Measurements from ENCODE around the gene ACTRT2. TPM values are rescaled to one million over a fixed set of nuclear protein-coding genes. Genes with fewer than 3 reads are reported as not detected.

Gene ACTRT2
- total RNA-seq, 1 donor from 2014 or later: not detected

GRCh38 chr1:3031401-3032221 is 10.3 kb downstream of the ACTRT2 start:
- no peak for DNase-seq (ENCODE audit: low read depth in 2 of 2)

DNA sequence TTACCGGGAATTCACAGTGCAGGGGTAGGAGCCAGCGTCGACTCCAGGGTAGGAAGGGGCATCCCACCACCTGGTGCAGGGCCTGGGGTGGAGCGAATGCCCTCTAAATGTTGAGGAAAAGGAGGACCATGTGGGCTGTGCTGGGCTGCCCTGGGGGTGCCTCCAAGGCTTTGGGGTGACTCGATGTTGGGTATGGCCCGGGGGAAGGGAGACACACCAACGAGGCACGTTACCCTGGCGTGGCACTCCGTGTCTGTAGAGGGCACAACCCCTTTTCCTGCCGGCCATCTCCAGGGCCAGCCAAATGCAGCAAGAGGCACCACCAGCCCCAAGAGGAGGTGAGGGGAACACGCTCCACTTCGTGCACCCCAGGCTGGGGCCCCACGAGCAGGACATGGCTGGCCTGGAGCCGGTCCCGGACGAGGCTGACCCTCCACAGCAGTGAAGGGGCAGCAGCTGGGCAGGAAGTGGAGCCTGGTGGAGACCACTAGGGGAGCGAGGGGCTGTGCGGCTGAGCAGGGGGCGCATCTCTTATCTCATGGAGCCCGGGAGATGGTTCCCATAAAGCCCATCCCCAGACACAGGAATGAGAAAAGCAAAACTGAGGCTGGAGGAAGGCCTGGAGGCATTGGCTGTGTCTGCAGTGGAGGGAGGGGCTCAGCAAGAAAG is 11.2 kb downstream of the ACTRT2 start:
- DNase-seq (ENCODE audit: low read depth in 2 of 2): no peak

- no peak for DNase-seq (ENCODE audit: low read depth in 2 of 2)
These were observed 11.9 kb downstream of the ACTRT2 start for GRCh38 chr1:3033040-3033789.

DNA sequence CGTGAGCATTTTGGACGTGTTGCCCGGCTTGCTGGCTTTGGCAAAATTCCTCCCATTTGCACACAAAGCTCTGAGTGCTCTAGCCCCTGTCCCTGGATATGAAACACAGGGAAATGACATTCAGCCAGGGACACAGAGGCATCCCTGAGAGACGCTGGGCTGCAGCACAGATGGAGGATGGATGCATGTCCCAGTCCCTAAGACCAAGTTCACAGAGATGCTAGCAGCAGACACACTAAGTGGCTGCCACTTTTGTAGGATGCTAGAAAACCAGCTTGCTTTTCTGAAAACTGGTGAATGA is 12.5 kb downstream of the ACTRT2 start:
- DNase-seq (ENCODE audit: low read depth in 2 of 2): no peak

- DNase-seq (ENCODE audit: low read depth in 2 of 2): no peak
These were observed 12.9 kb downstream of the ACTRT2 start for GRCh38 chr1:3034162-3034561.

DNA sequence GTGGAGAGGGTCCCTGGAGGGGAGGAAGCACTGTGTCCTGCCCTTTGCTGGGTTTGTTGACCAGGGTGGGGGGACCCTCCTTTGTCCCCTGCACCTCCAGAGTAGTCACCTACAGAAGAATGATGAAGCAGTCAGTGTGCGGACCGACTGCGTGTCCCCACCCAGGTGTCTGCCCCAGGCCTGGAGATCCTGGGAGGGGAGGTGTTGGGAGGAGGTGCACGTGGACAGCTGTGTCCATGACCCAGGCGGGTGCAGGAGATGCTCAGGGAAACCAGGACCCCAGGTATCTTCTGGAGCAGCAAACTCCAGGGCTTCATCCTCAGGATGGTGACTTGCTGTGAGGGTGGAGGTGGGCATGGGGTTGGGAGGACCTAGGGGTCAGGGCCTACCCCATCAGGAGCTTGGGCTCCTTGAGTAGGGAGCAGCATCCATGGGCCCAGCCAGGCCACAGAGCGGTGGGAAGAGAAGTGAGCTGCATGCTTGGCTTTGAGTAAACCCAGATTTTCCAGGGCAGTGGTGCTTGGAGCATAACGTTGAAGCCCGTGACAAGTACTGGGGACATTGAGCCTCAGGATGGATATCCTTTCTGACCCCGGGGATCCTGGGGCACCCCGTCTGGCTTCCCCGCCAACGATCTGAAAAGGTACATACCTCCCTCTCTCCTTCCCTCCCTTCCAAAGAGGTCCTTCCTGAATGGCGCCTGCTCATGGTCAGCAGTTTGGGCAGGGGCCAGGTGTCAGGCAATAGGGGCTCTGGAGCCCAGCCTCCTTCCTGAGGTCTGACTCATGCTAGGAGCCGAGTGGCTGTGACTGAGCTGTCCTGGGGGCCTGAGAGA is 13.7 kb downstream of the ACTRT2 start:
- no peak for DNase-seq (ENCODE audit: low read depth in 2 of 2)

DNA sequence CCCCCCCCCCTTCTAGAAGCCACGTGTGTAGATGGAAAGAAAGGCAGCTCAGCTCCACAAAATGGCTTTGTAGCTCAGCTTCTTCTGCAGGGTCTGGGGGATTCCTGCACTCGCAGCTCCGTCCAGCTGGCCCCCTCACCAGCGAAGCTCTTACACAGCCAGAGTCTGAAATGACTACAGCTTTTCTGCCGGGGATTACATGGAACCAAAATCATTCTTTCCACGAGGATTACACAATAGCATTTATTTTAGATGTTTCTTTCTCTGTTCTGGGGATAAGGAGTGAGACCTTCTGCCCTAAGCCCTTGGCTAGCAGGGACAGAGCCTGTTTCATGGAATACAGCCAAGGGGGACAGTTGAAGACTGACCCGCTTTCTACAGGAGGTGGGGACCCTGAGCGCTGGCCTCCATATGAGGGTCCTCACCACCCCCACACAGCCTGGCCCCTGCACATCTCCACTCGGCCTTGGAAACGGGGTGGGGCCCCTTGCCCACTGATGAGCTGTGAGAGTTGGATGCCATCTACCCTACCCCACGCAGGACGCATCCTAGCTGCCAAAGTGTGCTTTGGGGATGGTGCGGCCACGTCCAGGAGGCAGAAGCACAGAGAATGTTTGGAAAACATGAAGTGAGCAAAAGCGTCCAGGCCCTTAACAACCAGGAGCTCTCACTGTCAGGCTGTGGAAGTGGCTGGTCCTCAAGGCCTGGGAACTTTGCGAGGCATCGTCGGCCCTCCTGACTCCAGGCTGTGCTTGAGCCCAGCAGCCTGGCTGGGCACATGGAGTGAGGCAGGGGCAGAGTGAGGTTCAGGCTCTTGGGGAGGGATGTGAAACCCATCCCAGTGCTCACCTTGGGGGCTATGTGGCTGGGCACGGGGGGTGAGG is 14.5 kb downstream of the ACTRT2 start:
- no peak for DNase-seq (ENCODE audit: low read depth in 2 of 2)

GRCh38 chr1:3036447-3037280 is 15.4 kb downstream of the ACTRT2 start:
- no peak for DNase-seq (ENCODE audit: low read depth in 2 of 2)

DNA sequence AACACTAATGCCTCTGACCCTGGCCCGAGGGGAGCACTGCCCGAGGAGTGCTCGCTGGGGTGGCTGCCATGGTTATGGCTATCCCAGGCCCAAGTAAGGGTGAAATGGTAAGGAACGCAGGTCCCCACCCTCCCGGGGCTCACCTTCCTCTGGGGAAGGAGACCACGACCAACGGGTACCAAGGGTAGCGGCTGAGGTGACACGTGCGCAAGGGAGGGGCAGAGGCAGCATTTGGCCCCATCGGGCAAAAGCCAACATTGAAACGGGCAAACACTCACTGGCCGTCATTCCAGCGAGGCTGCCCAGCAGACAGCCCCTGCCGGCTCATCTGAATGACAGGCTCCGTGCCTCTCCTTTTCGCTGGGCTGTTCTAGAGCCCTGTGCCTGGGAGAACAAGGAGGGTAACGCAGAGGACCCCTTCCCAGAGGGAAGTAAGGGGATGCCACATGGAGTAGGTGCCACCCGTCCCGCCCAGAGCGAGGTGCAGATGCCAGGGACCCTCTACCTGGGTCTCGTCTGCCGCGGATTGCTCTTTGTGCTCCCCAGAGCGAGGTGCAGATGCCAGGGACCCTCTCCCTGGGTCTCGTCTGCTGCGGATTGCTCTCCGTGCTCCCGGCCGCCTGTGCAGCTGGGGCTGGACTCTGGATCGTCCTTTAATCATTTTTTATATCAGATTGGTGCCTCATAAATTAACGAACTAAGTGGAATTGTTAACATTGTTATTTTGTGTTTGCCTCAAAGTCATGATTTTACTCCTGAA is 16.2 kb downstream of the ACTRT2 start:
- no peak for DNase-seq (ENCODE audit: low read depth in 2 of 2)

- no peak for DNase-seq (ENCODE audit: low read depth in 2 of 2)
These were observed 16.9 kb downstream of the ACTRT2 start for GRCh38 chr1:3038113-3038551.

DNA sequence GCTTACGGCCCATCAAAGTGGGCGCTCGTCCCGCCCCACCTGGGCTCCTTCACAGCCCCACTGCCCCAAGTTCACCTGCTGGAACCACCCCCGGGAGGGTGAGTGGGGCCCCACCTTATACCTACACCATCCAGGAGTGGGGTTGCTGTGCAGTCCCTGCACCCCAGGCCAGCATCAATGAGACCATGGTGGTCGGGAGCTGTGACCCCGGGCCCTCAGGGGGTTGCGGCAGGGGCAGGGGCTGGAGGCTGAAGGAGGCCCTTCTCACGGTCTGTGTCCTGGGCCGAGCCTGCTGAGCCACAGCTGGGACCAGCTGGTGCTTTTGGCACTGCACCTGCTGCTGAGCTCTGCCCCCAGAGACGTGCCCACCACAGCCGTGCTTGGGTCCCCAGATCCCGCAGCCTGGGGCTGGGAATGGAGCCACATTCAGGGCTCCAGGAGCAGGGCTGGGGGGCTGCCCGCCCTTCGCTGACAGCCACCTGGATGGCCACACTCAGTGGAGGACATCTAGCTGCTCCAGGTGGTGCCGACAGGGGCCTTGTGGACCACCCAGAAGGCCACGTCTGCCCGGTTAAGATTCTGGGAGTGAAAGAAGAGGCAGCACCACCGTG is 17.4 kb downstream of the ACTRT2 start:
- DNase-seq (ENCODE audit: low read depth in 2 of 2): no peak

- no peak for DNase-seq (ENCODE audit: low read depth in 2 of 2)
These were observed 18.7 kb downstream of the ACTRT2 start for GRCh38 chr1:3040004-3040403.

- no peak for DNase-seq (ENCODE audit: low read depth in 2 of 2)
These were observed 21.2 kb downstream of the ACTRT2 start for GRCh38 chr1:3042481-3042880.

DNA sequence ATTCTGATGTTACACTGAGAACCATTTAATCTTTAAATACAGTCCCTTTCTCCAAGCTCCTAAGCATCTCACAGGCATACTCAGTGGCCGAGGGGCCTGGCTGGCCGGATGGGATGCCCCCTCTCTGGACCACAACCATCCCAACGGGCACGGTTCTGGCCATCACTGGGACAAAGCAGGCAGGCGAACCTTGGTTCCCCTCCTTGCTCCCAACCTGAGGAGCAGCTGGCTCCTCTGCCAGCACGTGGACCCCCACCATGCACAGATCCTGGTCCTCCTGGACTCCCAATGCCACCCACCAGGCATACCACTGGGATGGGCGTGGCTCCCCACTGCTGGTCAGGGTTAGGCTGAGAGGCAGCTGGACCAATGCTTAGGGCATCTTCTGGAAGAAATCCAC is 27.9 kb downstream of the ACTRT2 start:
- no peak for DNase-seq (ENCODE audit: low read depth in 2 of 2)

DNA sequence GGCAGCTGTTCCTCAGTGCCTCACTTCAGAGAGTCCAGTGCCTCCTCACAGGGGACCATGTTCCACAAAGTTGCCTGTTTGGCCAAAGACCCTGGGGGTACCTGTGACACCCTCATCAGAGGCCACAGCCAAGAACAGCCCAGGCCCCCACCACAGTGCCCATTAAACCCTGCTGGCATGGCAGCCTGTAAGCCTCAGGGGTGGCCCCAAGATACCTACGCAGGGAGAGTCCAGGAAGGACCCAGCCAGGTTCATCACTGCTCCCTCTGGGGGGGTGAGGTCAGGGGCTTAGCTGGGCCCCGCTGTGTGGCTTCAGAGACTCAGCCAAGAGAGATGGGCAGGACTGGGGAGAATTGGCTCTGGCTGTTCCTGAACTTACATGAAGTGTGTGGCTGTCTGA is 28.6 kb downstream of the ACTRT2 start:
- DNase-seq (ENCODE audit: low read depth in 2 of 2): no peak

DNA sequence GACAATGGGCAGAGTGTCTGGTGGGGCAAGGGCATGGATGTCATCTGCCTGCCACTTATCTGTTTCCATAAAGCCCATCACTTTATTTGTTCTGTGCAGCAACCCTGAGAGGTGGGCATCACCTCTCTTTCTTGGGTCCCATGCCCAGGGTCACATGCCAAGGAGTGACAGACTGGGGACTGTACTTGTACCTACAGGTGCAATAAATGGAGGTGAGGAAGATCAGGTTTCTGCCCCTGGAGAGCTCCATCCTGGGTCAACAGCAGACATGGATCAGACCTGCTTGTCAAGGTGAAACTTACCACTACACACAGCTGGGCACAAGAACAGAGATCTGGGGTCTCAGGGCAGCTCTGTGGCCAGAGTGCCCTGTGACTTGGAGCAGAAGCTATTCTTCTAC is 29.3 kb downstream of the ACTRT2 start:
- DNase-seq (ENCODE audit: low read depth in 2 of 2): no peak

GRCh38 chr1:3051270-3052268 is 30.3 kb downstream of the ACTRT2 start:
- DNase-seq (ENCODE audit: low read depth in 2 of 2): no peak
